HepG2 (cell line): ENCODE results near the gene TBC1D5. TPM values are rescaled to one million over a fixed set of nuclear protein-coding genes. Genes with fewer than 3 reads are reported as not detected.

ENCODE experiments used
- ATAC-seq: fragments of 200-7000 bp; cut with Tn5 transposase; 3 replicates; pipeline ENCODE4 v1.9.1; 2020; ENCODE audit warnings: mild to moderate bottlenecking, moderate library complexity
- BruUV-seq: library from RNA; stranded (reverse); fragments of 400-500 nt; replicated peaks from 2 replicates; lab custom pipeline; 2021; lab: Mats Ljungman, UMichigan
- CTCF ChIA-PET: fragments of 300-600 bp; formaldehyde crosslinking; extraction: SDS; loops from one replicate; lab custom pipeline; 2021; ENCODE audit warnings: low total read pairs, inconsistent platforms, low intra/inter-chr PET ratio; lab: Yijun Ruan, JAX
- POLR2A ChIA-PET: fragments of 350-600 bp; sonication (Branson Sonifier 250); formaldehyde crosslinking; loops from one replicate; lab custom pipeline; 2020; ENCODE audit warnings: antibody characterized with exemption, inconsistent platforms; lab: Yijun Ruan, JAX
- DNase-seq: peaks from one replicate; pipeline ENCODE4 v3.0.0-alpha.2; 2015; ENCODE audit warnings: low spot score
- FAIRE-seq: peaks from 3 replicates; lab custom pipeline; 2011; peaks lifted over from hg19 to GRCh38; lab: Jason Lieb, UNC
- H2AFZ ChIP-seq: one replicate; pipeline ENCODE4 v1.6.1; 2011; ENCODE audit warnings: low read length, inconsistent platforms
- H3K27ac ChIP-seq: fragments of 300-600 bp; 3 replicates; pipeline ENCODE4 v1.8.0; 2011; ENCODE audit warnings: mixed run types, mild to moderate bottlenecking, mixed read lengths, low read length, inconsistent platforms; ENCODE audit not compliant: insufficient read depth; ENCODE audit errors: extremely low read length
- H3K27me3 ChIP-seq, 2 experiments: fragments of 200-600 bp in 1 of 2; 2 replicates in 1 of 2; 3 replicates in 1 of 2; pipeline versions ENCODE4 v1.6.0 to v1.8.0; 2011; ENCODE audit warnings: low read length in 2 of 2, mild to moderate bottlenecking in 2 of 2, moderate library complexity in 2 of 2, inconsistent platforms in 1 of 2; ENCODE audit not compliant: insufficient read depth in 2 of 2, control insufficient read depth in 1 of 2
- H3K36me3 ChIP-seq, 2 experiments: fragments of 200-600 bp in 1 of 2; replicated peaks in 1 of 2; 2 replicates in 1 of 2; 3 replicates in 1 of 2; pipeline versions ENCODE4 v1.5.1 to v1.8.0; 2011; ENCODE audit warnings: low read length in 2 of 2, inconsistent platforms in 1 of 2; ENCODE audit not compliant: insufficient read depth in 2 of 2, control insufficient read depth in 1 of 2
- H3K4me1 ChIP-seq: 2 replicates; pipeline ENCODE4 v1.5.1; 2012; ENCODE audit warnings: low read length, inconsistent platforms; ENCODE audit not compliant: insufficient read depth
- H3K4me2 ChIP-seq: 2 replicates; pipeline ENCODE4 v1.6.0; 2011; ENCODE audit warnings: low read depth, low read length, inconsistent platforms
- H3K4me3 ChIP-seq, 3 experiments: fragments of 200-600 bp in 1 of 3; sonication (generic), shearing (Covaris generic) in 1 of 3; replicated peaks in 1 of 3; 2 replicates each; pipeline ENCODE4 v1.5.1; 2011 to 2016; ENCODE audit warnings: low read length in 3 of 3, inconsistent platforms in 2 of 3, low read depth in 2 of 3, mild to moderate bottlenecking in 2 of 3, control low read depth in 1 of 3, mixed read lengths in 1 of 3; ENCODE audit not compliant: insufficient read depth in 1 of 3
- H3K79me2 ChIP-seq: one replicate; pipeline ENCODE4 v1.6.1; 2011; ENCODE audit warnings: low read length, inconsistent platforms; ENCODE audit not compliant: insufficient read depth
- H3K9ac ChIP-seq: 2 replicates; pipeline ENCODE4 v1.6.0; 2011; ENCODE audit warnings: mild to moderate bottlenecking, low read depth, low read length, inconsistent platforms; ENCODE audit not compliant: insufficient read depth
- H3K9me3 ChIP-seq: 2 replicates; pipeline ENCODE4 v1.5.1; 2012; ENCODE audit warnings: mild to moderate bottlenecking, low read length
- H4K20me1 ChIP-seq: 2 replicates; pipeline ENCODE4 v1.6.0; 2011; ENCODE audit warnings: inconsistent platforms, mild to moderate bottlenecking, low read length, moderate library complexity; ENCODE audit not compliant: insufficient read depth
- ADNP ChIP-seq: sonication (generic); formaldehyde crosslinking; IDR thresholded peaks from 2 replicates; pipeline ENCODE4 v1.4.0; 2020; ENCODE audit warnings: missing genetic modification reagents
- CERS6 ChIP-seq: sonication (generic); formaldehyde crosslinking; IDR thresholded peaks from 2 replicates; pipeline ENCODE4 v1.5.0; 2020; ENCODE audit warnings: missing genetic modification reagents
- ELF4 ChIP-seq: sonication (generic); formaldehyde crosslinking; IDR thresholded peaks from 2 replicates; pipeline ENCODE4 v1.5.0; 2020; ENCODE audit warnings: missing genetic modification reagents, mild to moderate bottlenecking, moderate library complexity, borderline replicate concordance
- FOXJ3 ChIP-seq: sonication (generic); formaldehyde crosslinking; IDR thresholded peaks from 2 replicates; pipeline ENCODE4 v1.4.0; 2020; ENCODE audit warnings: missing genetic modification reagents, mild to moderate bottlenecking, borderline replicate concordance
- KLF15 ChIP-seq: sonication (generic); formaldehyde crosslinking; IDR thresholded peaks from 2 replicates; pipeline ENCODE4 v1.8.1; 2023; ENCODE audit warnings: borderline replicate concordance, mild to moderate bottlenecking, inconsistent platforms, missing genetic modification reagents, mixed read lengths
- NAIF1 ChIP-seq: sonication (generic); formaldehyde crosslinking; IDR thresholded peaks from 2 replicates; pipeline ENCODE4 v1.5.0; 2020; ENCODE audit warnings: mild to moderate bottlenecking, missing genetic modification reagents, borderline replicate concordance
- SUZ12 ChIP-seq: fragments of 150-350 bp; IDR thresholded peaks from 2 replicates; pipeline ENCODE4 v1.6.1; 2014; ENCODE audit warnings: low read depth, low read length
- TIGD3 ChIP-seq: sonication (generic); formaldehyde crosslinking; IDR thresholded peaks from 2 replicates; pipeline ENCODE4 v1.5.1; 2020; ENCODE audit warnings: mild to moderate bottlenecking, missing genetic modification reagents, borderline replicate concordance
- TRIM24 ChIP-seq: sonication (generic); formaldehyde crosslinking; IDR thresholded peaks from 2 replicates; pipeline ENCODE4 v1.8.0; 2022; ENCODE audit warnings: mild to moderate bottlenecking, missing genetic modification reagents
- ZBTB2 ChIP-seq: sonication (generic); formaldehyde crosslinking; IDR thresholded peaks from 2 replicates; pipeline ENCODE4 v1.8.0; 2022; ENCODE audit warnings: low read depth, missing genetic modification reagents
- ZMYM3 ChIP-seq: sonication (generic); formaldehyde crosslinking; IDR thresholded peaks from 2 replicates; pipeline ENCODE4 v1.5.1; 2020; ENCODE audit warnings: mild to moderate bottlenecking, missing genetic modification reagents
- ZNF256 ChIP-seq: sonication (generic); formaldehyde crosslinking; conservative IDR thresholded peaks from 2 replicates; pipeline ENCODE4 v1.4.0; 2020; ENCODE audit warnings: missing genetic modification reagents
- ZNF563 ChIP-seq: sonication (generic); formaldehyde crosslinking; IDR thresholded peaks from 2 replicates; pipeline ENCODE4 v1.8.0; 2022; ENCODE audit warnings: mild to moderate bottlenecking, moderate library complexity, missing genetic modification reagents
- ZNF569 ChIP-seq: sonication (generic); formaldehyde crosslinking; IDR thresholded peaks from 2 replicates; pipeline ENCODE4 v1.5.0; 2020; ENCODE audit warnings: mild to moderate bottlenecking, missing genetic modification reagents, moderate library complexity, borderline replicate concordance
- ZSCAN22 ChIP-seq: sonication (generic); formaldehyde crosslinking; IDR thresholded peaks from 2 replicates; pipeline ENCODE4 v1.4.0; 2020; ENCODE audit warnings: mild to moderate bottlenecking, missing genetic modification reagents
- ZSCAN29 ChIP-seq: sonication (generic); formaldehyde crosslinking; conservative IDR thresholded peaks from 2 replicates; pipeline ENCODE4 v1.4.0; 2020; ENCODE audit warnings: mild to moderate bottlenecking, missing genetic modification reagents
- WGBS: methylation state at CpG from one replicate; pipeline ENCODE4 v1.1.6; 2017; ENCODE audit warnings: low lambda C conversion rate; 5-methylcytosine and 5-hydroxymethylcytosine counted together
- in situ Hi-C: cut with HindIII; loops from 2 replicates; pipeline ENCODE4 v1.10.0; 2017; ENCODE audit warnings: low pct_unique_long_range_greater_than_20kb; ENCODE audit not compliant: extremely low pct_ligation_motif_present
- intact Hi-C: fragments of 100-400 bp; cut with micrococcal nuclease; formaldehyde crosslinking; loops from one replicate; pipeline ENCODE4 v1.10.0; 2022; ENCODE audit not compliant: unreplicated experiment
- polyA plus RNA-seq, 8 experiments: library from polyadenylated mRNA; depleted of rRNA in 3 of 8; stranded (reverse) in 7 of 8; unstranded in 1 of 8; fragments of >200 nt; fragmentation: Illumina TruSeq in 4 of 8; extraction: Trizol in 4 of 8; gene quantifications; 2 replicates each; pipeline versions ENCODE4 v1.2.1 to v1.2.3, GENCODE V29; 2011 to 2016; ENCODE audit warnings: low read depth in 4 of 8, missing spikeins in 1 of 8, mixed read lengths in 1 of 8; ENCODE audit not compliant: insufficient read depth in 1 of 8
- total RNA-seq, 5 experiments: library from RNA; depleted of rRNA; stranded (reverse); fragments of >200 nt; fragmentation: Illumina TruSeq; extraction: Trizol; gene quantifications; 2 replicates each; pipeline ENCODE4 v1.2.3, GENCODE V29; 2016; ENCODE audit warnings: low read depth in 1 of 5
- TF ChIP-seq, protein P1 (sequence below): sonication (generic); formaldehyde crosslinking; IDR thresholded peaks from 2 replicates; pipeline ENCODE4 v1.8.0; 2022; ENCODE audit warnings: mild to moderate bottlenecking, missing genetic modification reagents
- TF ChIP-seq, protein P2 (sequence below): sonication (generic); formaldehyde crosslinking; IDR thresholded peaks from 2 replicates; pipeline ENCODE4 v1.8.1; 2023; ENCODE audit warnings: missing genetic modification reagents, inconsistent platforms, borderline replicate concordance

TBC1D5 gene
- total and polyA plus RNA-seq, 2 of the 13 experiments (the other 11 are each of a cell fraction or from before 2014, with no cell fraction given): 19.2 to 33.3 TPM

- POLR2A ChIA-PET: no interaction called here
- Histone ChIP-seq H3K4me3 (no peak overlapping the region), H3K36me3 (no peaks in the 10 kb centered on the region; a peak in 2 of 5 replicates), H3K27me3 (no peaks in the 10 kb centered on the region), H3K4me2 (no peak overlapping the region), H3K9ac (no peak overlapping the region), H3K27ac (no peak overlapping the region), H3K79me2 (no peaks in the 10 kb centered on the region), H3K9me3 (no peaks in the 10 kb centered on the region), H2AFZ (no peak overlapping the region), H4K20me1 (no peaks in the 10 kb centered on the region), H3K4me1 (no peaks in the 10 kb centered on the region)
- in situ Hi-C loops (no loop called here), intact Hi-C loops (no loop called here)
- no peak for DNase-seq
- no peak for ATAC-seq
- CTCF ChIA-PET: no interaction called here
- BruUV-seq: no TSS peak
- WGBS: 0% methylated on average over 1 of the region's 1 CpG
- FAIRE-seq: no peak
- TF ChIP-seq, protein P1, sequence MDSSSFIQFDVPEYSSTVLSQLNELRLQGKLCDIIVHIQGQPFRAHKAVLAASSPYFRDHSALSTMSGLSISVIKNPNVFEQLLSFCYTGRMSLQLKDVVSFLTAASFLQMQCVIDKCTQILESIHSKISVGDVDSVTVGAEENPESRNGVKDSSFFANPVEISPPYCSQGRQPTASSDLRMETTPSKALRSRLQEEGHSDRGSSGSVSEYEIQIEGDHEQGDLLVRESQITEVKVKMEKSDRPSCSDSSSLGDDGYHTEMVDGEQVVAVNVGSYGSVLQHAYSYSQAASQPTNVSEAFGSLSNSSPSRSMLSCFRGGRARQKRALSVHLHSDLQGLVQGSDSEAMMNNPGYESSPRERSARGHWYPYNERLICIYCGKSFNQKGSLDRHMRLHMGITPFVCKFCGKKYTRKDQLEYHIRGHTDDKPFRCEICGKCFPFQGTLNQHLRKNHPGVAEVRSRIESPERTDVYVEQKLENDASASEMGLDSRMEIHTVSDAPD (CRISPR knock-in tag): no peak
- no peak for TF ChIP-seq TIGD3 (CRISPR knock-in tag)
- no peak for TF ChIP-seq ZMYM3 (CRISPR knock-in tag)
- TF ChIP-seq SUZ12: no peak
- no peak for TF ChIP-seq ZSCAN29 (CRISPR knock-in tag)
- no peak for TF ChIP-seq ZNF569 (CRISPR knock-in tag)
- no peak for TF ChIP-seq ZNF256
- TF ChIP-seq, protein P2, sequence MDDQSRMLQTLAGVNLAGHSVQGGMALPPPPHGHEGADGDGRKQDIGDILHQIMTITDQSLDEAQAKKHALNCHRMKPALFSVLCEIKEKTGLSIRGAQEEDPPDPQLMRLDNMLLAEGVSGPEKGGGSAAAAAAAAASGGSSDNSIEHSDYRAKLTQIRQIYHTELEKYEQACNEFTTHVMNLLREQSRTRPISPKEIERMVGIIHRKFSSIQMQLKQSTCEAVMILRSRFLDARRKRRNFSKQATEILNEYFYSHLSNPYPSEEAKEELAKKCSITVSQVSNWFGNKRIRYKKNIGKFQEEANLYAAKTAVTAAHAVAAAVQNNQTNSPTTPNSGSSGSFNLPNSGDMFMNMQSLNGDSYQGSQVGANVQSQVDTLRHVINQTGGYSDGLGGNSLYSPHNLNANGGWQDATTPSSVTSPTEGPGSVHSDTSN (CRISPR knock-in tag): no peak
- no peak for TF ChIP-seq CERS6 (CRISPR knock-in tag)
- no peak for TF ChIP-seq ELF4
- TF ChIP-seq TRIM24 (CRISPR knock-in tag): no peak
- TF ChIP-seq NAIF1 (CRISPR knock-in tag): no peak
- no peak for TF ChIP-seq ZNF563 (CRISPR knock-in tag)
- TF ChIP-seq ZBTB2 (CRISPR knock-in tag): no peak
- no peak for TF ChIP-seq ADNP (CRISPR knock-in tag)
- no peak for TF ChIP-seq FOXJ3 (CRISPR knock-in tag)
- TF ChIP-seq ZSCAN22 (CRISPR knock-in tag): no peak
- TF ChIP-seq KLF15: no peak
These were observed 437.5 kb downstream of the TBC1D5 start for GRCh38 chr3:17304969-17305368.
